Ishikawa (cell line): ENCODE measurements around the gene SLC49A3.

Source experiments
- CEBPB ChIP-seq: IDR thresholded peaks from 2 replicates; pipeline ENCODE4 v1.6.1; 2012
- CREB1 ChIP-seq: IDR thresholded peaks from 2 replicates; pipeline ENCODE4 v1.6.1; 2012; ENCODE audit warnings: low read depth
- EGR1 ChIP-seq: IDR thresholded peaks from 2 replicates; pipeline ENCODE4 v1.6.1; 2012
- EP300 ChIP-seq: IDR thresholded peaks from 2 replicates; pipeline ENCODE4 v1.6.1; 2012; ENCODE audit warnings: borderline replicate concordance
- FOXM1 ChIP-seq: IDR thresholded peaks from 2 replicates; pipeline ENCODE4 v1.6.1; 2012; ENCODE audit warnings: low read depth, borderline replicate concordance
- MAX ChIP-seq: IDR thresholded peaks from 2 replicates; pipeline ENCODE4 v1.6.1; 2012
- NFIC ChIP-seq: IDR thresholded peaks from 2 replicates; pipeline ENCODE4 v1.6.1; 2012
- RAD21 ChIP-seq: IDR thresholded peaks from 2 replicates; pipeline ENCODE4 v1.6.1; 2012; ENCODE audit warnings: low read depth
- REST ChIP-seq: IDR thresholded peaks from 2 replicates; pipeline ENCODE4 v1.6.1; 2012; ENCODE audit warnings: low read depth, mild to moderate bottlenecking
- TAF1 ChIP-seq: IDR thresholded peaks from 2 replicates; pipeline ENCODE4 v1.6.1; 2012; ENCODE audit warnings: low read depth, mild to moderate bottlenecking
- TCF12 ChIP-seq: IDR thresholded peaks from 2 replicates; pipeline ENCODE4 v1.6.1; 2012; ENCODE audit warnings: low read depth
- TEAD4 ChIP-seq: IDR thresholded peaks from 2 replicates; pipeline ENCODE4 v1.6.1; 2012
- USF1 ChIP-seq: IDR thresholded peaks from 2 replicates; pipeline ENCODE4 v1.6.1; 2012
- YY1 ChIP-seq: IDR thresholded peaks from 2 replicates; pipeline ENCODE4 v1.6.1; 2012; ENCODE audit warnings: low read depth
- ZBTB7A ChIP-seq: IDR thresholded peaks from 2 replicates; pipeline ENCODE4 v1.6.1; 2012; ENCODE audit warnings: low read depth

SLC49A3 gene

GRCh38 chr4:663046-663437 is 25.9 kb downstream of the SLC49A3 start:
- TF ChIP-seq YY1 (no peak), TEAD4 (no peak), MAX (no peak), NFIC (no peak), TCF12 (no peak), CEBPB (no peak), REST (no peak), EP300 (no peak), CREB1 (no peak), FOXM1 (no peak), ZBTB7A (no peak), TAF1 (no peak)

- TF ChIP-seq MAX (no peak), TCF12 (no peak), TAF1 (no peak), REST (no peak), NFIC (no peak), TEAD4 (no peak), CEBPB (no peak), YY1 (no peak), CREB1 (no peak), ZBTB7A (no peak), EGR1 (no peak), RAD21 (no peak), EP300 (no peak), USF1 (no peak), FOXM1 (no peak)
Measured at GRCh38 chr4:661881-662761, 26.8 kb downstream of the SLC49A3 start.

GRCh38 chr4:661231-661630 is 27.7 kb downstream of the SLC49A3 start:
- TF ChIP-seq NFIC (no peak), EGR1 (no peak), RAD21 (no peak), ZBTB7A (no peak), TEAD4 (no peak), FOXM1 (no peak), TAF1 (no peak), USF1 (no peak), CREB1 (no peak), MAX (no peak), YY1 (no peak), CEBPB (no peak), REST (no peak)

GRCh38 chr4:660401-660800 is 28.6 kb downstream of the SLC49A3 start:
- TF ChIP-seq RAD21 = no peak
- TF ChIP-seq NFIC = no peak
- TF ChIP-seq MAX = no peak
- TF ChIP-seq FOXM1 = no peak
- TF ChIP-seq TCF12 = no peak
- no peak for TF ChIP-seq EP300
- TF ChIP-seq YY1 = no peak
- TF ChIP-seq CREB1 = no peak
- TF ChIP-seq CEBPB = no peak
- no peak for TF ChIP-seq TAF1
- TF ChIP-seq TEAD4 = no peak
- TF ChIP-seq EGR1 = no peak
- no peak for TF ChIP-seq REST
- no peak for TF ChIP-seq USF1
